IMR-90 (cell line): Measurements from ENCODE around the gene SRGAP3.

Source experiments
- CTCF ChIP-seq: conservative IDR thresholded peaks from 2 replicates; pipeline ENCODE4 v1.5.1; 2012; ENCODE audit warnings: mild to moderate bottlenecking, low read depth, low read length, improper control_type of control experiment
- MAFK ChIP-seq: IDR thresholded peaks from 2 replicates; pipeline ENCODE4 v1.6.1; 2012; ENCODE audit warnings: low read depth, low read length, improper control_type of control experiment
- POLR2A ChIP-seq: IDR thresholded peaks from 2 replicates; pipeline ENCODE4 v1.6.1; 2012; ENCODE audit warnings: mild to moderate bottlenecking, low read depth, low read length

- TF ChIP-seq POLR2A = no peak
- TF ChIP-seq CTCF = no peak
- TF ChIP-seq MAFK = no peak
Measured at GRCh38 chr3:9204253-9204992, 45.0 kb downstream of the SRGAP3 start.
